Sciatic nerve (tissue), 2 donors: Measurements from ENCODE around the gene RASAL1. TPM values are rescaled to one million over a fixed set of nuclear protein-coding genes. Genes with fewer than 3 reads are reported as not detected.
"Not testable (repeated sequence)": the region's sequence is repeated elsewhere in the genome, so short reads cannot be mapped to it uniquely, and the experiment has no call there.

ENCODE experiments used
- ATAC-seq: fragments of 200-7000 bp; cut with Tn5 transposase; one replicate; pipeline ENCODE4 v1.9.1; 2020; ENCODE audit warnings: mild to moderate bottlenecking, moderate library complexity
- DNase-seq: peaks from one replicate; pipeline ENCODE4 v3.0.0-alpha.2; 2020; ENCODE audit warnings: low spot score
- intact Hi-C: fragments of 100-400 bp; cut with DNase I; formaldehyde crosslinking; loops from one replicate; pipeline ENCODE4 v1.14.2; 2022
- total RNA-seq: library from RNA; stranded (reverse); fragmentation: NEBNext Ultra II Directional; extraction: Animal tissue kit (Norgen Biotek cat#: 25700); gene quantifications from one replicate; pipeline ENCODE4 v1.2.1, GENCODE V29; 2021
- donor health status: DM: no; HTN: no; CAD: no.
- donor health status: DM: no; HTN: no; CAD: no.

RASAL1 gene
- total RNA-seq, 1 donor from 2014 or later = 8.6 TPM

GRCh38 chr12:113143959-113144358, 8.4 kb upstream of the RASAL1 start:
- no peak for DNase-seq
- no peak for ATAC-seq
- intact Hi-C loops = no loop called here

- DNase-seq (no peak), ATAC-seq (peak; percentile 59)
- intact Hi-C loops = no loop called here
Measured at GRCh38 chr12:113142886-113143332, 7.3 kb upstream of the RASAL1 start.

GRCh38 chr12:113142173-113142885, 6.8 kb upstream of the RASAL1 start:
- intact Hi-C loops = no loop called here
- DNase-seq (peak; percentile 70), ATAC-seq (peak; percentile 74)

GRCh38 chr12:113141716-113142115, 6.2 kb upstream of the RASAL1 start:
- DNase-seq = not testable (repeated sequence)

GRCh38 chr12:113140706-113141105, 5.1 kb upstream of the RASAL1 start:
- ATAC-seq = no peak
- intact Hi-C loops = no loop called here
- DNase-seq = no peak

More at GRCh38 chr12:113141716-113142115, 6.2 kb upstream of the RASAL1 start:
- ATAC-seq, intact Hi-C loops: not testable (repeated sequence)

- ATAC-seq (no peak), DNase-seq (no peak)
- intact Hi-C loops = no loop called here
Measured at GRCh38 chr12:113138826-113139225, 3.3 kb upstream of the RASAL1 start.

- intact Hi-C loops = no loop called here
- DNase-seq (no peak), ATAC-seq (no peak)
Measured at GRCh38 chr12:113137861-113138783, 2.6 kb upstream of the RASAL1 start.

- intact Hi-C loops = no loop called here
- DNase-seq (no peak), ATAC-seq (no peak)
Measured at GRCh38 chr12:113136990-113137511, 1.5 kb upstream of the RASAL1 start.

GRCh38 chr12:113136128-113136989, 798 bp upstream of the RASAL1 start:
- ATAC-seq (peak; percentile 32), DNase-seq (no peak)
- intact Hi-C loops = no loop called here

GRCh38 chr12:113134521-113134951, 1.0 kb downstream of the RASAL1 start:
- no peak for DNase-seq

GRCh38 chr12:113134071-113134470, 1.5 kb downstream of the RASAL1 start:
- no peak for DNase-seq
- intact Hi-C loops = no loop called here
- ATAC-seq = no peak

More at GRCh38 chr12:113134521-113134951, 1.0 kb downstream of the RASAL1 start:
- intact Hi-C loops = no loop called here
- ATAC-seq = no peak

- DNase-seq = no peak
- intact Hi-C loops = no loop called here
- no peak for ATAC-seq
Measured at GRCh38 chr12:113133666-113134065, 1.9 kb downstream of the RASAL1 start.

GRCh38 chr12:113133036-113133435, 2.5 kb downstream of the RASAL1 start:
- intact Hi-C loops = no loop called here
- DNase-seq (no peak), ATAC-seq (no peak)

- DNase-seq (no peak), ATAC-seq (no peak)
- intact Hi-C loops = no loop called here
Measured at GRCh38 chr12:113131556-113131955, 4.0 kb downstream of the RASAL1 start.

- peak; percentile 84 for ATAC-seq
- intact Hi-C loops = no loop called here
Measured at GRCh38 chr12:113130457-113131135, 5.0 kb downstream of the RASAL1 start.

GRCh38 chr12:113129664-113130456, 5.7 kb downstream of the RASAL1 start:
- ATAC-seq = peak; percentile 9
- intact Hi-C loops = no loop called here
- no peak for DNase-seq

More at GRCh38 chr12:113130457-113131135, 5.0 kb downstream of the RASAL1 start:
- DNase-seq = peak; percentile 71
